ENCODE results near the gene ZNF208. TPM values are rescaled to one million over a fixed set of nuclear protein-coding genes. Genes with fewer than 3 reads are reported as not detected.

Gene ZNF208
- total and polyA plus RNA-seq, 2 of the 8 experiments (the other 6 are each of a cell fraction or from before 2014, with no cell fraction given), result not detected

GRCh38 chr19:22030680-22031079 is 19.9 kb upstream of the ZNF208 start:
- H4K91ac ChIP-seq (replicated peaks; ENCODE audit: insufficient read length, low read length), result no peak overlapping the region
- H4K8ac ChIP-seq (ENCODE audit: extremely low read depth, insufficient read depth, low read length), result no peak overlapping the region
- TF ChIP-seq EZH2 (IDR thresholded peaks at IDR 0.05; ENCODE audit: low read depth, low read length, severe bottlenecking) (no peak), RAD21 (IDR thresholded peaks at IDR 0.05 in 1 of 2, conservative IDR thresholded peaks at IDR 0.05 in 1 of 2; ENCODE audit: low read depth in 2 of 2, low read length in 2 of 2) (no peak), CBX5 (IDR thresholded peaks at IDR 0.05; ENCODE audit: low read depth, low read length) (no peak), CHD2 (IDR thresholded peaks at IDR 0.05; ENCODE audit: low read length) (no peak), RBBP5 (IDR thresholded peaks at IDR 0.05; ENCODE audit: borderline replicate concordance, low read depth, low read length) (no peak), GTF2F1 (IDR thresholded peaks at IDR 0.05; ENCODE audit: borderline replicate concordance, low read depth, low read length) (no peak)
- H2AFZ ChIP-seq (ENCODE audit: low read length), result no peak overlapping the region
- H3K9me3 ChIP-seq (ENCODE audit: insufficient read depth in 2 of 2, low read depth in 1 of 2, low read length in 1 of 2), result peaks cover 68 to 97% of the 10 kb centered on the region in 2 experiments
- H2BK15ac ChIP-seq (ENCODE audit: low read length), result no peak overlapping the region
- no peak overlapping the region for H3K4me2 ChIP-seq (ENCODE audit: insufficient read depth in 1 of 2, low read depth in 2 of 2, low read length in 2 of 2)
- FAIRE-seq (no peak), DNase-seq (ENCODE audit: low read depth in 1 of 2, low spot score in 2 of 2) (no peak)
- H3K18ac ChIP-seq (ENCODE audit: extremely low read depth, low read length), result no peak overlapping the region
- no peak overlapping the region for H2BK12ac ChIP-seq (ENCODE audit: low read depth, low read length)
- no peak overlapping the region for H3K4ac ChIP-seq (replicated peaks; ENCODE audit: insufficient read length, low read depth, low read length)
- no peak overlapping the region for H3K27ac ChIP-seq (ENCODE audit: low read depth, low read length)
- H3K14ac ChIP-seq (ENCODE audit: insufficient read length), result no peak overlapping the region
- no peaks in the 10 kb centered on the region for H3K23me2 ChIP-seq (ENCODE audit: low read depth, low read length)
- no peak overlapping the region for H3K9ac ChIP-seq (replicated peaks in 1 of 4; ENCODE audit: extremely low read depth in 1 of 4, low read depth in 3 of 4, low read length in 3 of 4)
- no peak overlapping the region for H3K23ac ChIP-seq (ENCODE audit: insufficient read length)
- H3K4me1 ChIP-seq (replicated peaks in 1 of 4; ENCODE audit: control insufficient read depth in 3 of 4, insufficient read depth in 4 of 4, low read length in 3 of 4), result no peaks in the 10 kb centered on the region
- no peak overlapping the region for H2BK5ac ChIP-seq (ENCODE audit: low read depth, low read length)
- no peaks in the 10 kb centered on the region for H4K20me1 ChIP-seq (replicated peaks in 1 of 2; ENCODE audit: control insufficient read depth in 1 of 2, insufficient read depth in 2 of 2, low read length in 2 of 2)
- H2AK5ac ChIP-seq (ENCODE audit: low read depth, low read length), result no peak overlapping the region
- H3K27me3 ChIP-seq (replicated peaks in 1 of 4; ENCODE audit: control insufficient read depth in 3 of 4, extremely low read depth in 1 of 4, insufficient read depth in 3 of 4, low read length in 3 of 4), result peaks cover 0 to 1% (median 0%) of the 10 kb centered on the region in 4 experiments; a peak in 1 of 7 replicates
- no peak overlapping the region for H2BK20ac ChIP-seq (ENCODE audit: low read length)
- H3K36me3 ChIP-seq (ENCODE audit: control insufficient read depth in 2 of 4, insufficient read depth in 4 of 4, low read length in 3 of 4), result no peaks in the 10 kb centered on the region; a peak in 1 of 8 replicates
- H3K4me3 ChIP-seq (ENCODE audit: extremely low read depth in 1 of 4, insufficient read depth in 2 of 4, low read depth in 3 of 4, low read length in 4 of 4), result no peak overlapping the region
- H2BK120ac ChIP-seq (replicated peaks; ENCODE audit: low read depth, low read length), result no peak overlapping the region
- H3K79me2 ChIP-seq (ENCODE audit: control insufficient read depth in 1 of 2, insufficient read depth in 2 of 2, low read length in 2 of 2), result no peaks in the 10 kb centered on the region
- no peaks in the 10 kb centered on the region for H3K79me1 ChIP-seq (ENCODE audit: low read depth, low read length)
- CTCF ChIA-PET (ENCODE audit: partially characterized antibody), result no interaction called here
- H3K56ac ChIP-seq (replicated peaks; ENCODE audit: insufficient read length, low read depth, low read length), result no peak overlapping the region
- POLR2A ChIA-PET (ENCODE audit: partially characterized antibody), result no interaction called here
- no peak overlapping the region for H4K5ac ChIP-seq (ENCODE audit: insufficient read length, low read depth, low read length)

Measured in H1 (cell line).